Kidney epithelial cell (primary cell): ENCODE measurements around the gene TSPAN6. TPM values are rescaled to one million over a fixed set of nuclear protein-coding genes. Genes with fewer than 3 reads are reported as not detected.

ENCODE experiments used
- DNase-seq: peaks from one replicate; pipeline ENCODE4 v3.0.0-alpha.2; 2010; ENCODE audit warnings: low read depth
- H3K27me3 ChIP-seq: 2 replicates; pipeline ENCODE4 v1.6.0; 2011; ENCODE audit warnings: low read length; ENCODE audit not compliant: control insufficient read depth, insufficient read depth
- H3K36me3 ChIP-seq: 2 replicates; pipeline ENCODE4 v1.5.1; 2011; ENCODE audit warnings: low read length; ENCODE audit not compliant: control insufficient read depth, insufficient read depth
- H3K4me3 ChIP-seq: 2 replicates; pipeline ENCODE4 v1.5.1; 2011; ENCODE audit warnings: low read depth, mild to moderate bottlenecking, control low read depth, low read length
- CTCF ChIP-seq: IDR thresholded peaks from 2 replicates; pipeline ENCODE4 v1.5.1; 2011; ENCODE audit warnings: mild to moderate bottlenecking, moderate library complexity, low read length, control low read depth, inconsistent platforms; ENCODE audit not compliant: insufficient read depth, poor library complexity, severe bottlenecking
- total RNA-seq: library from RNA; depleted of rRNA; stranded (reverse); fragments of >200 nt; gene quantifications from 2 replicates; pipeline ENCODE4 v1.2.3, GENCODE V29; 2015

TSPAN6 gene
- total RNA-seq, 1 donor from 2014 or later, result 44.0 TPM

GRCh38 chrX:100600758-100601157 lies 35.8 kb downstream of the TSPAN6 start:
- no peak for TF ChIP-seq CTCF
- DNase-seq, result no peak
- no peaks in the 10 kb centered on the region for H3K27me3 ChIP-seq

DNA sequence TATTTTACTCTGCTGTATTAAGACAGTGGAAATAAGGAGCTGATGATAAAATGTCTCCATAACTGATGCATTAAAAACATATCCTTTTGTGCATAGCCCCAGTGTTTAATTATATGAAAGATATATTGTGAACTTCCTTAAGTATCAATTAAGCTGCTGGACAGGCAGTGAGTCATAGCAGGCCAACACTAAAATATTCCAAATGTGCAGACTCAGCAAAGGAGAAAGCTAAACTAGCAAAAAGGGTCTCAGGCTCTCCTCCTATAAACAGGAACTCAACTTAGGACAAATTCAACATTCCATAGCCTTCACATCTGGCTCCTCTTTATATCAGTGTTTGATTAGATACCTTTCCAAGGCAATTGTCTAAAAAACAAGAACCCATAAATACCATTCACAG lies 36.3 kb downstream of the TSPAN6 start:
- no peak for DNase-seq
- no peak for TF ChIP-seq CTCF
- no peak overlapping the region for H3K4me3 ChIP-seq
- H3K36me3 ChIP-seq, result no peaks in the 10 kb centered on the region
- H3K27me3 ChIP-seq, result no peaks in the 10 kb centered on the region

More at GRCh38 chrX:100600758-100601157, 35.8 kb downstream of the TSPAN6 start:
- no peaks in the 10 kb centered on the region for H3K36me3 ChIP-seq
- no peak overlapping the region for H3K4me3 ChIP-seq

GRCh38 chrX:100599456-100599855 lies 37.1 kb downstream of the TSPAN6 start:
- Histone ChIP-seq H3K27me3 (no peaks in the 10 kb centered on the region), H3K36me3 (no peaks in the 10 kb centered on the region), H3K4me3 (no peak overlapping the region)
- TF ChIP-seq CTCF, result no peak
- DNase-seq, result no peak

DNA sequence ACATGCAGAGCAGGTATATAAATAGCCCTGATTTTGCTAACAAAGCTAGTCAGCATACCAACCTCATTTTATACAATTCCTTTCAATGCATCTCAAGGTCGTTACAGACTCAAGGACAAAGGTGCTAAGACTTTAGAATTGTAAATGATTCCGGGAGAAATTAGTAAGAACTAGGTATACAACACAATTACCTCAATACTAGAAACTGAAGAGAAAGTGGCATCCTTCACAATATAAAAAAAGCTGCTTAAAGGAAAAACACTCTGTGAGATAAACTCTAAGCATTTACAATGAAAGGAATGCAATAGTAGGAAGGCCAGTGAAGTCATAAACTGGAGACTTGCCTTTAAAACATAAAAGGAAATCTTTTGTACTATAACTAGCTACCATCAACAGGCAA lies 40.0 kb downstream of the TSPAN6 start:
- TF ChIP-seq CTCF, result no peak
- no peaks in the 10 kb centered on the region for H3K27me3 ChIP-seq
- DNase-seq, result no peak
- H3K36me3 ChIP-seq, result no peaks in the 10 kb centered on the region
- no peak overlapping the region for H3K4me3 ChIP-seq

DNA sequence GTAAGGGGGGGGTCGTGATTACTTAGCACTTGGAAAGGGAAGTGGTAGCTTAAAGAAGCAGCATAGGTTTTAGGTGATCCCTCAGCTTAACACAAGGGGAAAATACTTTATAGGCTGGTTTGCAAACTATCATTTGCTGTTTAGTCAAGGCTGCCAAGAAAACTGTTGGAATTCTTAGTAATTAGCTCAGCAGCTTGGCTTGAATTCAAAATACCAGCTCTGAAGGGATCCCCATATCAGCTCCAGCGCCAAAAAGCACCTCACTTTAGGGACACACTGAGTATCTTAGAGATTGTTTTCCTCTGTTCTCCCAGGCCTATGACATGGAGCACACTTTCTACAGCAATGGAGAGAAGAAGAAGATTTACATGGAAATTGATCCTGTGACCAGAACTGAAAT lies 43.0 kb downstream of the TSPAN6 start:
- no peak for TF ChIP-seq CTCF
- Histone ChIP-seq H3K27me3 (no peaks in the 10 kb centered on the region), H3K36me3 (no peaks in the 10 kb centered on the region), H3K4me3 (no peak overlapping the region)
- DNase-seq, result no peak

DNA sequence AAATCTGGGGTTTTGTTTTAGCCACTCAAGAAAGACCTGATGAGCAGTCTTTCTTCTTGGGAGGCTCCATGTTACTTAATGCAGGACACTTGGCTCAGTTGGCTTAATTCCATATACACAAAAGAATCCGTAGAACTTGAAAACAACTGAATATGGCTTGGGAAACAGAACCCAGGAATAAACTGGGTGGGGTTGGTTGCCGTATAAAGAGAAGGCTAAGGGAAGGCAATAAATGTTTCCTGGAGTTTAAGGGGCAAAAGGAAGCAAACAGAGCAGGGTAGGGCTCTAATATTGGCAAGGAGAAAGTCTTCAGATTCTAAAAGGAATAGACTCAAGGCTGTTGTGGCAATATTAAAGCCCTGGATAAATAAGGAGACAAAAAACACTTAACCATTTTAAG lies 43.5 kb downstream of the TSPAN6 start:
- TF ChIP-seq CTCF, result no peak
- no peaks in the 10 kb centered on the region for H3K27me3 ChIP-seq
- no peak overlapping the region for H3K4me3 ChIP-seq
- no peaks in the 10 kb centered on the region for H3K36me3 ChIP-seq
- DNase-seq, result no peak
